ENCODE measurements around the gene MECP2.

- no peak for TF ChIP-seq POLR2AphosphoS5 (IDR thresholded peaks at IDR 0.05)
- TF ChIP-seq, protein P1, sequence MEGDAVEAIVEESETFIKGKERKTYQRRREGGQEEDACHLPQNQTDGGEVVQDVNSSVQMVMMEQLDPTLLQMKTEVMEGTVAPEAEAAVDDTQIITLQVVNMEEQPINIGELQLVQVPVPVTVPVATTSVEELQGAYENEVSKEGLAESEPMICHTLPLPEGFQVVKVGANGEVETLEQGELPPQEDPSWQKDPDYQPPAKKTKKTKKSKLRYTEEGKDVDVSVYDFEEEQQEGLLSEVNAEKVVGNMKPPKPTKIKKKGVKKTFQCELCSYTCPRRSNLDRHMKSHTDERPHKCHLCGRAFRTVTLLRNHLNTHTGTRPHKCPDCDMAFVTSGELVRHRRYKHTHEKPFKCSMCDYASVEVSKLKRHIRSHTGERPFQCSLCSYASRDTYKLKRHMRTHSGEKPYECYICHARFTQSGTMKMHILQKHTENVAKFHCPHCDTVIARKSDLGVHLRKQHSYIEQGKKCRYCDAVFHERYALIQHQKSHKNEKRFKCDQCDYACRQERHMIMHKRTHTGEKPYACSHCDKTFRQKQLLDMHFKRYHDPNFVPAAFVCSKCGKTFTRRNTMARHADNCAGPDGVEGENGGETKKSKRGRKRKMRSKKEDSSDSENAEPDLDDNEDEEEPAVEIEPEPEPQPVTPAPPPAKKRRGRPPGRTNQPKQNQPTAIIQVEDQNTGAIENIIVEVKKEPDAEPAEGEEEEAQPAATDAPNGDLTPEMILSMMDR (IDR thresholded peaks at IDR 0.05), result no peak
- TF ChIP-seq POLR2A (IDR thresholded peaks at IDR 0.05), result no peak
Measured at GRCh38 chrX:153991013-153991580, 106.4 kb downstream of the MECP2 start.
